H9 (cell line): Measurements from ENCODE around the gene NRP1. TPM values are rescaled to one million over a fixed set of nuclear protein-coding genes. Genes with fewer than 3 reads are reported as not detected.
"Not testable (repeated sequence)": the region's sequence is repeated elsewhere in the genome, so short reads cannot be mapped to it uniquely, and the experiment has no call there.

Experiments
- DNase-seq: peaks from one replicate; pipeline ENCODE4 v3.0.0-alpha.2; 2017
- H2AFZ ChIP-seq: one replicate; pipeline ENCODE4 v1.6.1; 2013; ENCODE audit warnings: mild to moderate bottlenecking, low read length, control low read depth, moderate library complexity
- H2AK5ac ChIP-seq: 2 replicates; pipeline ENCODE4 v1.6.1; 2013; ENCODE audit warnings: low read length, control low read depth, mixed read lengths; ENCODE audit not compliant: insufficient read length
- H2BK120ac ChIP-seq: one replicate; pipeline ENCODE4 v1.6.1; 2013; ENCODE audit warnings: low read depth, mild to moderate bottlenecking, low read length, control low read depth, inconsistent platforms; ENCODE audit not compliant: poor library complexity, severe bottlenecking
- H2BK12ac ChIP-seq: 2 replicates; pipeline ENCODE4 v1.6.1; 2013; ENCODE audit warnings: low read length, control low read depth, mixed read lengths, low read depth; ENCODE audit not compliant: insufficient read length
- H2BK15ac ChIP-seq: 2 replicates; pipeline ENCODE4 v1.6.1; 2013; ENCODE audit warnings: low read depth, low read length, control low read depth
- H2BK20ac ChIP-seq: one replicate; pipeline ENCODE4 v1.6.1; 2013; ENCODE audit warnings: low read depth, mild to moderate bottlenecking, low read length, control low read depth, inconsistent platforms; ENCODE audit not compliant: poor library complexity, severe bottlenecking
- H2BK5ac ChIP-seq: 2 replicates; pipeline ENCODE4 v1.6.1; 2013; ENCODE audit warnings: low read length, control low read depth, mixed read lengths; ENCODE audit not compliant: insufficient read length
- H3K14ac ChIP-seq: 2 replicates; pipeline ENCODE4 v1.6.1; 2013; ENCODE audit warnings: low read length, control low read depth; ENCODE audit not compliant: insufficient read depth
- H3K18ac ChIP-seq: 2 replicates; pipeline ENCODE4 v1.6.1; 2013; ENCODE audit warnings: low read depth, mild to moderate bottlenecking, mixed read lengths, low read length, control low read depth; ENCODE audit not compliant: insufficient read length
- H3K23ac ChIP-seq: 2 replicates; pipeline ENCODE4 v1.6.1; 2013; ENCODE audit warnings: low read length, control low read depth, mixed read lengths, low read depth; ENCODE audit not compliant: insufficient read length
- H3K23me2 ChIP-seq: 2 replicates; pipeline ENCODE4 v1.6.1; 2013; ENCODE audit warnings: low read depth, mild to moderate bottlenecking, mixed read lengths, low read length, control low read depth; ENCODE audit not compliant: insufficient read length, poor library complexity, severe bottlenecking
- H3K27ac ChIP-seq: 2 replicates; pipeline ENCODE4 v1.5.1; 2013; ENCODE audit warnings: low read length, control low read depth, mixed read lengths, low read depth; ENCODE audit not compliant: insufficient read length
- H3K27me3 ChIP-seq: 2 replicates; pipeline ENCODE4 v1.6.1; 2013; ENCODE audit warnings: low read length, control low read depth, inconsistent platforms; ENCODE audit not compliant: insufficient read depth
- H3K4ac ChIP-seq: 2 replicates; pipeline ENCODE4 v1.6.1; 2013; ENCODE audit warnings: low read depth, mild to moderate bottlenecking, control low read depth, inconsistent platforms, low read length, moderate library complexity
- H3K4me1 ChIP-seq: 2 replicates; pipeline ENCODE4 v1.6.1; 2013; ENCODE audit warnings: low read length, control low read depth, inconsistent platforms; ENCODE audit not compliant: insufficient read depth
- H3K4me2 ChIP-seq: 2 replicates; pipeline ENCODE4 v1.6.1; 2013; ENCODE audit warnings: low read length, control low read depth, mixed read lengths; ENCODE audit not compliant: insufficient read length, insufficient read depth
- H3K56ac ChIP-seq: 2 replicates; pipeline ENCODE4 v1.6.1; 2013; ENCODE audit warnings: low read depth, mild to moderate bottlenecking, mixed read lengths, low read length, control low read depth; ENCODE audit not compliant: insufficient read length
- H3K79me1 ChIP-seq: 2 replicates; pipeline ENCODE4 v1.6.1; 2013; ENCODE audit warnings: low read depth, mild to moderate bottlenecking, moderate library complexity, low read length, control low read depth, inconsistent platforms; ENCODE audit not compliant: insufficient read depth, poor library complexity, severe bottlenecking
- H3K79me2 ChIP-seq: 2 replicates; pipeline ENCODE4 v1.6.1; 2013; ENCODE audit warnings: low read length, control low read depth, inconsistent platforms; ENCODE audit not compliant: insufficient read depth
- H3K9ac ChIP-seq: 2 replicates; pipeline ENCODE4 v1.6.1; 2013; ENCODE audit warnings: low read length, control low read depth, mixed read lengths; ENCODE audit not compliant: insufficient read length; ENCODE audit errors: extremely low read depth
- H3K9me3 ChIP-seq: one replicate; pipeline ENCODE4 v1.6.1; 2013; ENCODE audit warnings: low read depth, low read length, inconsistent platforms; ENCODE audit not compliant: control insufficient read depth
- H3T11ph ChIP-seq: one replicate; pipeline ENCODE4 v1.6.1; 2013; ENCODE audit warnings: mild to moderate bottlenecking, low read length, control low read depth, inconsistent platforms
- H4K20me1 ChIP-seq: one replicate; pipeline ENCODE4 v1.6.1; 2013; ENCODE audit not compliant: control insufficient read depth, insufficient read length, insufficient read depth
- H4K5ac ChIP-seq: 2 replicates; pipeline ENCODE4 v1.6.1; 2013; ENCODE audit warnings: low read depth, mild to moderate bottlenecking, mixed read lengths, low read length, control low read depth; ENCODE audit not compliant: insufficient read length
- H4K8ac ChIP-seq: replicated peaks from 2 replicates; pipeline ENCODE4 v1.6.1; 2013; ENCODE audit warnings: low read length, control low read depth, mixed read lengths, low read depth; ENCODE audit not compliant: insufficient read length
- H4K91ac ChIP-seq: 2 replicates; pipeline ENCODE4 v1.6.1; 2013; ENCODE audit warnings: low read depth, mild to moderate bottlenecking, moderate library complexity, mixed read lengths, low read length, control low read depth; ENCODE audit not compliant: insufficient read length
- H3K27ac Mint-ChIP-seq, 3 experiments: 2 replicates in 2 of 3; 3 replicates in 1 of 3; pipeline ENCODE4 v1.8.0; 2020 to 2021; ENCODE audit warnings: mixed read lengths in 3 of 3, mild to moderate bottlenecking in 1 of 3, moderate library complexity in 1 of 3
- H3K27me3 Mint-ChIP-seq: 2 replicates; pipeline ENCODE4 v1.8.0; 2021; ENCODE audit warnings: low read depth, mild to moderate bottlenecking, moderate library complexity, mixed read lengths
- H3K36me3 Mint-ChIP-seq, 3 experiments: 2 replicates in 2 of 3; 3 replicates in 1 of 3; pipeline ENCODE4 v1.8.0; 2020 to 2021; ENCODE audit warnings: low read depth in 3 of 3, mixed read lengths in 3 of 3; ENCODE audit not compliant: insufficient read depth in 1 of 3
- H3K4me1 Mint-ChIP-seq, 2 experiments: 2 replicates each; pipeline ENCODE4 v1.8.0; 2020; ENCODE audit warnings: mixed read lengths in 2 of 2
- H3K4me3 Mint-ChIP-seq, 2 experiments: 2 replicates in 1 of 2; 3 replicates in 1 of 2; pipeline ENCODE4 v1.8.0; 2020 to 2021; ENCODE audit warnings: mild to moderate bottlenecking in 2 of 2, mixed read lengths in 2 of 2, moderate library complexity in 1 of 2
- H3K9me3 Mint-ChIP-seq, 2 experiments: 2 replicates in 1 of 2; 3 replicates in 1 of 2; pipeline ENCODE4 v1.8.0; 2020; ENCODE audit warnings: mild to moderate bottlenecking in 2 of 2, mixed read lengths in 2 of 2, moderate library complexity in 1 of 2
- WGBS: extraction: QIAGEN DNeasy Blood & Tissue Kit; methylation state at CpG from one replicate; pipeline ENCODE4 v1.1.7; 2013; ENCODE audit warnings: missing lambda C conversion rate, low lambda C conversion rate, mixed read lengths; ENCODE audit not compliant: insufficient read length; ENCODE audit errors: extremely low coverage; 5-methylcytosine and 5-hydroxymethylcytosine counted together
- total RNA-seq: library from RNA; stranded (reverse); gene quantifications from 2 replicates; pipeline ENCODE4 v1.2.1, GENCODE V29; 2021
- TF ChIP-seq, protein P1 (sequence below): fragments of 200-600 bp; sonication (generic); conservative IDR thresholded peaks from 3 replicates; pipeline ENCODE4 v1.8.0; 2021; ENCODE audit warnings: antibody characterized with exemption, mild to moderate bottlenecking

NRP1 gene
- total RNA-seq, 1 experiment from 2014 or later: 4.6 TPM

DNA sequence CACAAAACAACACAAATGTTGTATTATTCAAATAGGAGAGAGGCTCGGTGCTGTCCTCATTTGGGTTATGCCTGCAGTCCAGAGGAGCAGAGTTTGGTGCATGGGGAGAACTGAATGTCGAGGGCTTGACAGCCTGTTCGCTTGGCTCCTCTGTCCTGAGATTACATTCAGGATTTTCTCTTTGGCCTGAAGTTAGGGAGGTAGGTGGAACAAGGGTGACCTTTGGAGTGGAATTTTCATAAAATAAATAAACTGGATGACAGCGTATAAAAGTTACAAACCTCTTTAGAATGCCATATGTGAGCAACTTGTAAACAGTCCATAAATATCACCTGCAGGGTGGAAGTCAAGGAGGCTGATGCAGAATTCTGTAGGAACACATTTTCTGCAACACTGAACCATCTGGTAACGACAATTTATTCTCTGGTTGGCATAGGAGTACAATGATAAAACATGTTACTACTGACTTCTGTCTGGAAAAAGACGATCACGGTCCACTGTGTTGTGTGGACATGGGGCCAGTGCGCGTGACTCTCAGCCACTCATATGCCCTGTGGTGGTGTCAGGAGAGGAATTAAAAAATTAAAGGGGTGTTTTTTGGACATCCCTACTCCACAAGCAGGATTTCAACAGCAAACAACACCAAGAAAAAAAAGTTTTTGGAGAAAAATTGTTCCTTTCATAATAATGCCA, 33.2 kb downstream of the NRP1 start:
- Histone ChIP-seq H3K56ac (no peak overlapping the region), H4K8ac (no peak overlapping the region), H3K27me3 (no peaks in the 10 kb centered on the region), H4K20me1 (no peaks in the 10 kb centered on the region), H3K23me2 (no peaks in the 10 kb centered on the region), H2BK12ac (no peak overlapping the region), H2BK120ac (no peak overlapping the region), H3T11ph (no peak overlapping the region), H3K18ac (no peak overlapping the region), H2AFZ (no peak overlapping the region), H3K23ac (no peak overlapping the region), H3K4ac (no peak overlapping the region), H3K79me2 (no peaks in the 10 kb centered on the region), H3K4me2 (no peak overlapping the region), H3K27ac (no peak overlapping the region), H3K14ac (no peak overlapping the region), H3K4me1 (no peaks in the 10 kb centered on the region), H2BK5ac (no peak overlapping the region), H2BK20ac (no peak overlapping the region), H2BK15ac (no peak overlapping the region), H3K79me1 (no peaks in the 10 kb centered on the region), H4K5ac (no peak overlapping the region), H3K9ac (no peak overlapping the region), H4K91ac (no peak overlapping the region), H2AK5ac (no peak overlapping the region), H3K9me3 (no peaks in the 10 kb centered on the region)
- no peak for DNase-seq
- H3K9me3 Mint-ChIP-seq: no peaks in the 10 kb centered on the region
- H3K27ac Mint-ChIP-seq: no peak overlapping the region
- H3K4me3 Mint-ChIP-seq: no peak overlapping the region
- peaks cover 5 to 12% of the 10 kb centered on the region in 2 experiments for H3K4me1 Mint-ChIP-seq
- H3K36me3 Mint-ChIP-seq: no peaks in the 10 kb centered on the region
- no CpG with 5 or more reads among the region's 9 CpGs for WGBS
- TF ChIP-seq, protein P1, sequence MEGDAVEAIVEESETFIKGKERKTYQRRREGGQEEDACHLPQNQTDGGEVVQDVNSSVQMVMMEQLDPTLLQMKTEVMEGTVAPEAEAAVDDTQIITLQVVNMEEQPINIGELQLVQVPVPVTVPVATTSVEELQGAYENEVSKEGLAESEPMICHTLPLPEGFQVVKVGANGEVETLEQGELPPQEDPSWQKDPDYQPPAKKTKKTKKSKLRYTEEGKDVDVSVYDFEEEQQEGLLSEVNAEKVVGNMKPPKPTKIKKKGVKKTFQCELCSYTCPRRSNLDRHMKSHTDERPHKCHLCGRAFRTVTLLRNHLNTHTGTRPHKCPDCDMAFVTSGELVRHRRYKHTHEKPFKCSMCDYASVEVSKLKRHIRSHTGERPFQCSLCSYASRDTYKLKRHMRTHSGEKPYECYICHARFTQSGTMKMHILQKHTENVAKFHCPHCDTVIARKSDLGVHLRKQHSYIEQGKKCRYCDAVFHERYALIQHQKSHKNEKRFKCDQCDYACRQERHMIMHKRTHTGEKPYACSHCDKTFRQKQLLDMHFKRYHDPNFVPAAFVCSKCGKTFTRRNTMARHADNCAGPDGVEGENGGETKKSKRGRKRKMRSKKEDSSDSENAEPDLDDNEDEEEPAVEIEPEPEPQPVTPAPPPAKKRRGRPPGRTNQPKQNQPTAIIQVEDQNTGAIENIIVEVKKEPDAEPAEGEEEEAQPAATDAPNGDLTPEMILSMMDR: no peak
- H3K27me3 Mint-ChIP-seq: no peaks in the 10 kb centered on the region

DNA sequence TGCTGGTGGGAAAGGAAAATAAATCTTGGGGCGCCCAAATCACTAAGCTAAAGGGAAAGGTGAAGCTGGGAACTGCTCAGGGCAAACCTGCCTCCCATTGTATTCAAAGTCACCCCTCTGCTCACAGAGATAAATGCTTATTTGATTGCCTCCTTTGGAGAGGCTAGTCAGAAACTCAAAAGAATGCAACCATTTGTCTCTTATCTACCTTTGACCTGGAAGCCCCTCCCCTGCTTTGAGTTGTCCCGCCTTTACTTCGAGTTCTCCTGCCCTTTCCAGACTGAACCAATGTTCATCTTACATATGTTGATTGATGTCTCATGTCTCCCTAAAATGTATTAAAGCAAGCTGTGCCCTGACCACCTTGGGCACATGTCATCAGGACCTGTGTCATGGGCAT, 33.9 kb downstream of the NRP1 start:
- H3K27ac ChIP-seq, H3K27me3 Mint-ChIP-seq, H3K14ac ChIP-seq, H3K36me3 Mint-ChIP-seq, H3K23ac ChIP-seq, H3K56ac ChIP-seq, H3K4me2 ChIP-seq, H3K4me1 ChIP-seq, H4K91ac ChIP-seq, H3T11ph ChIP-seq, H4K8ac ChIP-seq, H2AFZ ChIP-seq, H2BK12ac ChIP-seq, H3K9me3 Mint-ChIP-seq, H2BK120ac ChIP-seq, H2AK5ac ChIP-seq, H2BK15ac ChIP-seq, H3K27ac Mint-ChIP-seq, H3K9me3 ChIP-seq, H2BK5ac ChIP-seq, H3K4ac ChIP-seq, H4K20me1 ChIP-seq, H3K79me2 ChIP-seq, H3K27me3 ChIP-seq, H3K23me2 ChIP-seq, H3K79me1 ChIP-seq, DNase-seq, H3K9ac ChIP-seq, H2BK20ac ChIP-seq, H3K4me3 Mint-ChIP-seq, H3K18ac ChIP-seq, H4K5ac ChIP-seq: not testable (repeated sequence)
- WGBS: no CpG with 5 or more reads among the region's 3 CpGs
- H3K4me1 Mint-ChIP-seq: peaks cover 5 to 12% of the 10 kb centered on the region in 2 experiments
